ENCODE results near the gene WNT3. TPM values are rescaled to one million over a fixed set of nuclear protein-coding genes. Genes with fewer than 3 reads are reported as not detected.
"Not testable (repeated sequence)": the region's sequence is repeated elsewhere in the genome, so short reads cannot be mapped to it uniquely, and the experiment has no call there.

WNT3 gene
- total RNA-seq, 4 donors from 2014 or later = 26.7 to 57.9 (median 46.6) TPM

GRCh38 chr17:46763416-46763815 lies 55.1 kb downstream of the WNT3 start:
- 71 to 86% methylated on average over 3 of the region's 3 CpGs for WGBS, 2 donors
- no peak for TF ChIP-seq CTCF (IDR thresholded peaks at IDR 0.05)
- TF ChIP-seq POLR2A (IDR thresholded peaks at IDR 0.05) = no peak
- intact Hi-C loops (cut with DNase I; ENCODE audit: low total_unique reads) = no loop called here
- DNase-seq (ENCODE audit: low spot score in 2 of 2) = no peak
- H3K4me3 ChIP-seq (ENCODE audit: low read depth, poor library complexity, severe bottlenecking) = no peak overlapping the region

- TF ChIP-seq POLR2A (IDR thresholded peaks at IDR 0.05) (no peak), CTCF (IDR thresholded peaks at IDR 0.05) (no peak)
- H3K4me3 ChIP-seq (ENCODE audit: low read depth, poor library complexity, severe bottlenecking) = no peak overlapping the region
- intact Hi-C loops (cut with DNase I; ENCODE audit: low total_unique reads) = no loop called here
- 45 to 68% methylated on average over 9 of the region's 9 CpGs for WGBS, 2 donors
- DNase-seq (ENCODE audit: low spot score in 2 of 2) = peak in 1 of 2 donors; percentile 62
Observed at GRCh38 chr17:46759141-46759540, 59.4 kb downstream of the WNT3 start.

GRCh38 chr17:46758614-46759013 lies 59.9 kb downstream of the WNT3 start:
- H3K4me3 ChIP-seq (ENCODE audit: low read depth, poor library complexity, severe bottlenecking) = no peak overlapping the region
- WGBS, 2 donors = 58 to 70% methylated on average over 5 of the region's 5 CpGs
- intact Hi-C loops (cut with DNase I; ENCODE audit: low total_unique reads) = no loop called here
- no peak for TF ChIP-seq CTCF (IDR thresholded peaks at IDR 0.05)
- no peak for TF ChIP-seq POLR2A (IDR thresholded peaks at IDR 0.05)
- DNase-seq (ENCODE audit: low spot score in 2 of 2) = peak in 1 of 2 donors; percentile 81

GRCh38 chr17:46757588-46757987 lies 60.9 kb downstream of the WNT3 start:
- H3K4me3 ChIP-seq (ENCODE audit: low read depth, poor library complexity, severe bottlenecking); DNase-seq (ENCODE audit: low spot score in 2 of 2); intact Hi-C loops (cut with DNase I; ENCODE audit: low total_unique reads): not testable (repeated sequence)
- WGBS, 2 donors = 60 to 61% methylated on average over 4 of the region's 4 CpGs

- intact Hi-C loops (cut with DNase I; ENCODE audit: low total_unique reads) = no loop called here
- no peak overlapping the region for H3K4me3 ChIP-seq (ENCODE audit: low read depth, poor library complexity, severe bottlenecking)
- no peak for TF ChIP-seq POLR2A (IDR thresholded peaks at IDR 0.05)
- no peak for TF ChIP-seq CTCF (IDR thresholded peaks at IDR 0.05)
- WGBS, 2 donors = 61 to 70% methylated on average over 2 of the region's 2 CpGs
- no peak for DNase-seq (ENCODE audit: low spot score in 2 of 2)
Observed at GRCh38 chr17:46756861-46757260, 61.6 kb downstream of the WNT3 start.

- TF ChIP-seq CTCF (IDR thresholded peaks at IDR 0.05) = no peak
- no peak for TF ChIP-seq POLR2A (IDR thresholded peaks at IDR 0.05)
- no peak for DNase-seq (ENCODE audit: low spot score in 2 of 2)
- H3K4me3 ChIP-seq (ENCODE audit: low read depth, poor library complexity, severe bottlenecking) = no peak overlapping the region
- 60 to 62% methylated on average over 4 of the region's 4 CpGs for WGBS, 2 donors
- intact Hi-C loops (cut with DNase I; ENCODE audit: low total_unique reads) = no loop called here
Observed at GRCh38 chr17:46756081-46756735, 62.3 kb downstream of the WNT3 start.

Data from lower leg skin (tissue), 4 donors.